GM12801 (cell line): ENCODE data around the gene ME3.

Experiments
- CTCF ChIP-seq: IDR thresholded peaks from one replicate; pipeline ENCODE4 v1.5.1; 2011; ENCODE audit warnings: control low read depth; ENCODE audit not compliant: insufficient read length; ENCODE audit errors: extremely low read depth

The ME3 gene

DNA sequence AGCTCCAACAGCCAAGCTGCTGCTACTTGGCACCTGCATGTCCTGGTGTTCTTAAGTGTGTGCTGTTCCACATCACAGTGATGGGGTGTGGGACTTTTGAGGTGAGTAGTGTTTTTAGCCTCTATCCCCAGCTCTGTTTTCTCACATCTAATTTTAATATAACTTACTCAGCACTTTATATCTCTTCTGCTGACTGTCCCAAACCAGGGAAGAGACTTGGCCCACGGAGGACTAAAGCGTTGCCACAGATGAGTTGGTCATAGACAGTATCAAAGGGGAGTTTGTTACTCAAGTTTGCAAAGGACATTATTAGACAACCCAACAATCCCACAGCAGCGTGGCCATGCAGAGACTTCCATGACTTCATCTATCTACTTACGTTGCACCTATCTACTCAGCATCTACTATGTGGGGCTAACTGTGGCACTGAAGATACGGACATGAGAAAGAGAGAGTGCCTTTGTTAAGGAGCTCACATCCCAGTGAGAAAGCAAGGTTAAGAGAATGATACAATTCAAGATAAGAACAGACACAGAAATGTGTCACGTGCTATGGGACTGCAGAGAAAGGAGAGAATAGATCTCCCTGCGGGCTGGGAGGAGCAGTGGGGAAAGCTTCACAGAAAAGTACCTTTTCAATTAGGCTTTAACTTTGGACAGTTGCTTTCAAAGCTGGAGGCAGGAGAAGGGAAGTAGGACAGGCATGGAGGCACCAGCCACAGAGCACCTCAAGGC is 82.4 kb downstream of the ME3 start:
- no peak for TF ChIP-seq CTCF

GRCh38 chr11:86589204-86589603 is 83.2 kb downstream of the ME3 start:
- no peak for TF ChIP-seq CTCF

DNA sequence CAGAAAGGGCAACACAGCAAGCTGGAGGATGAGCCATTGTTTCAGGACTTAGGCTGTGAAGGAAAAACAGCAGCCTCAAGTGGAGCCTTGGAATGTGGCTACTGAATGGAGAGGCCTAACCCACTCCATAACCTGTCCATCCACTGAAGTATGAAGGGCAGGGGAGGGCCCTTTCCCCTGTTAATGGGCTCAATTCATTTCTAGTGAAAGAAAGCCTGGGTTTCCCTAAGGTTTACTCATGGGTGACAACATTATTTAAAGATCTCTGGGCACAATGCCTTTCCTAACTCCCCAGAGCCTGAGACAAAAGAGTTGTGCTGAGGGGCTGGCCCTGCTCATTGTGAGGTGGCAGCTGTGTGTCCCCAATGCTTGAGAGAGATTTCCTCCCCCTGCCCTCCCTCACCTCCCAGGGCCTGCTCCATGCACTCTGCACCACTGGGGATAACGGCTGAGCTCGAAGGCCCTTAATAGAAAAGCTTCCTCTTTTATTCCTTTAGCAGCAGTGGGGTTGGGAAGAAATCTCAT is 83.8 kb downstream of the ME3 start:
- TF ChIP-seq CTCF, result no peak

DNA sequence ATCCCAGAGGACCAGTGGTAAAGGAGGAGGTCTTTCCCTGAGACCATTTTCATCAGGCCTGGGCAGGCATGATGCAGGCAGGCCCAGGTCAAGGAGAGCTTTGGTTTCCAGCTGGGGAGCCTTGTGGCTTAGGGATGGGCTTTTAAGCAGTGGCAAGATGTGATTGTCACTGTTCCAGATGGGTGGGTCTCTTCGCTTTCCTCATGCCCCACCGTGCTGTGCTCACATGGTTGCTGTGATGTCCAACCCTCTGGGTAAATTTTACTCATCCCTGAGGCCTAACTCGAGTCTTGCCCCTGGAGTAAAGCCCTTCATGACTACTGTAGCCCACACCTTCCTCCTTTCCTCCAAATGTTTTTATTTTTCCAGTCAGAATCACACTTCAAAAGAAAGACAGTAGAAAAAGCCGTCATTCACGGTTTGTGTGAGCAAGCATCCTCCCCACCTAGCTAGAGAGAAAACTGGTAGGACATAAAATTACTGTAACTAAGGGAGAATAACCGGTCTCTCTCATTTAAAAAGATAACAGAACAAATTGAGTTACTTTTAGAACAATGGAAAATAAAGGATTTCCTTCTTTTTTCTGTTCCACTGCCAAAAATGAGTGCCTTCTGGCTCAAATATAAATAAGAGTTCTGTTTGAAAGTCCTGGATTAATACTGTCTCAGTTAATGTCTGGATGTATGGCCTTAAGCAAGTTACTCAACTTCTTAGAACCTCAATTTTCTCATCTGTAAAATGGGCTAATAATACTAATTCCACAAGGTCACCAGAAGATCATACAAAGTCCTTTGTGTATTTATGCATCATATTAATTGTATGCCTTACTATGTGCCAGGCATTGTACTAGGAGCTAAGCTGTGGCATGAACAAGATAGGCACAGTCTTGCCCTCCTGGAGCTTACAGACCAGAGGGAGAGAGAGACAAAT is 84.9 kb downstream of the ME3 start:
- TF ChIP-seq CTCF, result no peak

DNA sequence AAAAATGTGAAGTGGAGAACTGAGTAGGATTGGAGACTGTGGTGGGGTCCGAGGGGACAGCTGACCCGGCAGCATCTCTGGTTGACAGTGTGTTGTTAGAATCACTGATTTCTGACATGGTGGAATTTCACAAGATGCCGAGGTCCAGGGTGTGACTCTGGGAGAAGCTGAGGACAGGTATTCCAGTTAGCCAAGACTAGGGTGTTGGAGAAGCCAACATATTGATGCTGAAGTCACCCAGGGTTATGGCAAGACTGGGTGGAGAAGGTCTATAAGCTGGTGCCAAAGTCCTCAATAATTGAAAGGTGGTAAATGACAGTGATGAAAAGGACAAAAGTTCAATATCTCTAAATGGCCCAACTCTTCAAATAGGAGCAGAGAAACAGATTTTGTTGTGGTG is 86.1 kb downstream of the ME3 start:
- no peak for TF ChIP-seq CTCF

- TF ChIP-seq CTCF, result no peak
Measured at GRCh38 chr11:86582898-86583297, 89.5 kb downstream of the ME3 start.

- no peak for TF ChIP-seq CTCF
Measured at GRCh38 chr11:86580535-86580934, 91.9 kb downstream of the ME3 start.
